Measurements from ENCODE around the gene DDOST. TPM values are rescaled to one million over a fixed set of nuclear protein-coding genes. Genes with fewer than 3 reads are reported as not detected.
"Not testable (repeated sequence)": the region's sequence is repeated elsewhere in the genome, so short reads cannot be mapped to it uniquely, and the experiment has no call there.

The DDOST gene
- total RNA-seq, 1 donor, result 120 TPM

GRCh38 chr1:20606801-20607570, 54.2 kb downstream of the DDOST start:
- H3K4me3 ChIP-seq (ENCODE audit: low read length); H3K9me3 ChIP-seq (ENCODE audit: low read depth, low read length); H3K27me3 ChIP-seq (ENCODE audit: insufficient read depth, low read length): not testable (repeated sequence)
- peaks cover 32% of the 10 kb centered on the region for H3K4me1 ChIP-seq (ENCODE audit: insufficient read depth, low read length)

DNA sequence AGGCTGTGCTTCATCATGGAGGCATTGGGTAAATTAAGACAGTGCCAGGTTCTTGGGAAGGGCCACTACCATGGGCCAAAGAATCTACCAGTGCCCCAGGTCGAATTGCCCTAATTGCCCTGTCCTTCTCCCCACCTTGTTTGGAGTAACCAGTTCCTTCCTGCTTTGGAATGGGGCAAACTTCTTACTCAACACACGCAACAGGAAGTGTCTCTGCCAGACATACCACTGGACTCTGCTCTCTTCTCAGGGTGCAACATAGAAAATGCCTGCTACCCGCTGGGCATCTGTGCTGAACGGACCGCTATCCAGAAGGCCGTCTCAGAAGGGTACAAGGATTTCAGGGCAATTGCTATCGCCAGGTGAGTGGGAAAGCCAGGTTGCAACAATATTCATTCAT, 56.5 kb downstream of the DDOST start:
- H3K27me3 ChIP-seq (ENCODE audit: insufficient read depth, low read length), result no peaks in the 10 kb centered on the region
- H3K4me1 ChIP-seq (ENCODE audit: insufficient read depth, low read length), result peaks cover 32% of the 10 kb centered on the region
- no peaks in the 10 kb centered on the region for H3K9me3 ChIP-seq (ENCODE audit: low read depth, low read length)
- H3K4me3 ChIP-seq (ENCODE audit: low read length), result no peak overlapping the region

DNA sequence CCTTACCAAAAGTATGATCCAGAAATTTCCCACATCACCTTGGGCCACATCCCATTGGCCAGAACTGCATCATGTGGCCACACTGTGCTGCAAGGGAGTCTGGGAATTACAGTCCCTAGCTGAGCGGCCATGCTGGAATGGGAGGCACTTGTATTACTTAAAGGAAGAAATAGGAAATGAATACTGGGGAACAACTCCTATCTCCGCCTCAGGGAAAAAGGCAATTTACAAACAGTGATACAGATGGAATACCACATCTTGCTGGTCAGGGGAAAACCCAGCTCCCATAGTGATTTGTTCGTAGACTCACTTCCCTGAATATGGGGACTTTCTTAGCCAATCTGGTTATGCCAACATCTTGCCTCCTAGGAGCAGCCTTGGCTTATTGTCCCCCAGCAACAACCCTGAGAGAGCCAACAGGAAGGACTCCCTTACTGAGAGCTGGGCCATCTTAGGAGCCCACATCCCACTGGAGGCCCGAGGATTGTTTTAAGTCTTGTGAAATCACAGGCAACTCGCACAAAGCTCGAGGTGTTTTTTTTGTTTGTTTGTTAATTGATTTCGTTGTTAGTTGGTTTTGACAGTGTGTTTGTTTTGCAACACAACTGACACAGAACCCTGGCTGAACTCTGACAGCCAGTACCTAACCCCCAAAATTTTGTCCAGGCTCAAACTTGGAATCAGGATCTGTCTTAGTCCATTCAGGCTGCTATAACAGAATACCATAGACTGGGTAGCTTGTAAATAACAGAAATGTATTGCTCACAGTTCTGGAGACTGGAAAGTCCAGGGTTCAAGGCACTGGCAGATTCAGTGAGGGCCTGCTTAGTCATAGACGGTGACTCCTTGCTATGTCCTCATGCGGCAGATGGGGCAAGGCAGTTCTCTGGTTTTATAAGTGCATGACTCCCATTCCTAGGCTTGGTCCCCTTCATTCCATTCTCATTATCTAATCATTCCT, 57.4 kb downstream of the DDOST start:
- Histone ChIP-seq H3K4me1 (ENCODE audit: insufficient read depth, low read length) (peaks cover 36% of the 10 kb centered on the region), H3K4me3 (ENCODE audit: low read length) (no peak overlapping the region), H3K27me3 (ENCODE audit: insufficient read depth, low read length) (no peaks in the 10 kb centered on the region), H3K9me3 (ENCODE audit: low read depth, low read length) (no peaks in the 10 kb centered on the region)

- H3K9me3 ChIP-seq (ENCODE audit: low read depth, low read length), result no peaks in the 10 kb centered on the region
- no peaks in the 10 kb centered on the region for H3K27me3 ChIP-seq (ENCODE audit: insufficient read depth, low read length)
- peaks cover 43% of the 10 kb centered on the region for H3K4me1 ChIP-seq (ENCODE audit: insufficient read depth, low read length)
- H3K4me3 ChIP-seq (ENCODE audit: low read length), result no peak overlapping the region
These were observed 58.2 kb downstream of the DDOST start for GRCh38 chr1:20602851-20603450.

Other genes starting within 250 kb of the DDOST start
- 0.73 TPM for gene CAMK2N1, start 175.2 kb downstream of the DDOST start, total RNA-seq
- 29.0 TPM for gene MUL1, start 153.2 kb downstream of the DDOST start, total RNA-seq
- not detected for gene FAM43B, start 108.8 kb downstream of the DDOST start, total RNA-seq
- gene CDA, start 72.3 kb downstream of the DDOST start, total RNA-seq, result 7.5 TPM
- 10.0 TPM for gene PINK1, start 27.9 kb downstream of the DDOST start, total RNA-seq
- under 0.01 TPM for gene KIF17, start 56.6 kb upstream of the DDOST start, total RNA-seq
- not detected for gene SH2D5, start 71.3 kb upstream of the DDOST start, total RNA-seq
- 279 TPM for gene HP1BP3, start 125.9 kb upstream of the DDOST start, total RNA-seq